Testis (tissue), 3 donors: Measurements from ENCODE around the gene ICAM2. TPM values are rescaled to one million over a fixed set of nuclear protein-coding genes. Genes with fewer than 3 reads are reported as not detected.

ENCODE experiments used
- DNase-seq: peaks from one replicate; pipeline ENCODE4 v3.0.0-alpha.2; 2019
- H3K27ac ChIP-seq, 2 donors: fragments of 200-600 bp; sonication (generic); one replicate each; pipeline ENCODE4 v1.5.1; 2019
- H3K27me3 ChIP-seq: fragments of 200-600 bp; sonication (generic); one replicate; pipeline ENCODE4 v1.5.1; 2019
- H3K36me3 ChIP-seq: fragments of 200-600 bp; sonication (generic); one replicate; pipeline ENCODE4 v1.5.1; 2017; ENCODE audit warnings: low read depth; ENCODE audit errors: missing control alignments
- H3K4me1 ChIP-seq: fragments of 200-600 bp; sonication (generic); one replicate; pipeline ENCODE4 v1.5.1; 2019
- H3K4me3 ChIP-seq, 2 donors: fragments of 200-600 bp; sonication (generic); one replicate each; pipeline ENCODE4 v1.5.1; 2017 to 2019
- H3K9me3 ChIP-seq: fragments of 200-600 bp; sonication (generic); one replicate; pipeline ENCODE4 v1.5.1; 2017
- POLR2A ChIP-seq: fragments of 450-650 bp; IDR thresholded peaks from one replicate; pipeline ENCODE4 v1.6.1; 2017; ENCODE audit warnings: antibody characterized with exemption, mild to moderate bottlenecking, moderate library complexity
- WGBS, 2 donors: methylation state at CpG; one replicate each; pipeline ENCODE4 v1.1.5; 2018; 5-methylcytosine and 5-hydroxymethylcytosine counted together
- intact Hi-C: fragments of 100-400 bp; cut with DNase I; formaldehyde crosslinking; loops from one replicate; pipeline ENCODE4 v1.15.1; 2023; ENCODE audit warnings: low total_unique reads
- polyA plus RNA-seq: library from polyadenylated mRNA; stranded (reverse); fragments of 350-450 nt; fragmentation: Illumina TruSeq; extraction: RNeasy Lipid Tissue Mini Kit (QIAGEN cat#74804); gene quantifications from one replicate; pipeline ENCODE4 v1.2.3, GENCODE V29; 2014; ENCODE audit warnings: low read depth, low replicate concordance; ENCODE audit not compliant: insufficient read depth
- total RNA-seq, 2 donors: library from RNA; depleted of rRNA; stranded (reverse); fragments of >200 nt; gene quantifications; one replicate each; pipeline ENCODE4 v1.2.3, GENCODE V29; 2016
- TF ChIP-seq, protein P1 (sequence below), 3 experiments: fragments of 450-650 bp in 2 of 3; fragments of 200-600 bp in 1 of 3; sonication (generic) in 1 of 3; IDR thresholded peaks; one replicate each; pipeline ENCODE4 v1.5.1; 2016 to 2019; ENCODE audit warnings: antibody characterized with exemption in 3 of 3, mild to moderate bottlenecking in 2 of 3, moderate library complexity in 1 of 3

The ICAM2 gene
- total and polyA plus RNA-seq, 3 donors from 2014 or later = 5.2 to 12.1 (median 11.3) TPM

DNA sequence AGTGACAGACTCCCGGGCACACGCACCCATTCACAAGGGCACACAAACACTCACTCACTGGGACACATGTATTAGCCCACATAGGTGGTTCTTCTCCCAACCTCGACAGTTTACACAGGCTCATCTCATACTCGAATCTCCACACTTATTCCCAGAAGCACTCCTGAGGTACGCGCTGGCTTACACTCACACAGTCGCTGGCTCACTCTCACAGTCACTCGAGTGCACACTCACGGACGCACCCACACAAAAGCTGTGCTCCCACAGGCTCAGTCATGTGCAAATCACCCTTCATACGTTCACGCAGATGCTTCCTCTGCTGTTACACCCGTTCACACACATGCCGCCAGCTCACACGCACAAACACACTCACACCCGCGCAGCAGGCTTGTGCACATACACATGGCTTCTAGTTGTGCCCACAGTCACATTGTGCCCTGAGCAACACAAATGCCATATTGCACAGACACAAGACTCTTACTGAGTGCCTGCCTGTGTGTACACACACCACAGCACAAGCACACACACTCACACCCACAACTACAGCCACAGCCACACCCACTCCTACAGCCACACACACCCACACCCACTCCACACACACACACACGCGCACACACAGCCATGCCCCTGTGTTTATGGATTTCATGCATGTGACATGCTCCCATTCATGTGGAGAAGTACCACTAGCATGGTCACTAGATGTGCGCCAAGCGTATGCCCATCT, 30.6 kb downstream of the ICAM2 start:
- H3K4me3 ChIP-seq = no peak overlapping the region
- H3K27me3 ChIP-seq = no peaks in the 10 kb centered on the region
- intact Hi-C loops = no loop called here
- TF ChIP-seq POLR2A = no peak
- TF ChIP-seq, protein P1, sequence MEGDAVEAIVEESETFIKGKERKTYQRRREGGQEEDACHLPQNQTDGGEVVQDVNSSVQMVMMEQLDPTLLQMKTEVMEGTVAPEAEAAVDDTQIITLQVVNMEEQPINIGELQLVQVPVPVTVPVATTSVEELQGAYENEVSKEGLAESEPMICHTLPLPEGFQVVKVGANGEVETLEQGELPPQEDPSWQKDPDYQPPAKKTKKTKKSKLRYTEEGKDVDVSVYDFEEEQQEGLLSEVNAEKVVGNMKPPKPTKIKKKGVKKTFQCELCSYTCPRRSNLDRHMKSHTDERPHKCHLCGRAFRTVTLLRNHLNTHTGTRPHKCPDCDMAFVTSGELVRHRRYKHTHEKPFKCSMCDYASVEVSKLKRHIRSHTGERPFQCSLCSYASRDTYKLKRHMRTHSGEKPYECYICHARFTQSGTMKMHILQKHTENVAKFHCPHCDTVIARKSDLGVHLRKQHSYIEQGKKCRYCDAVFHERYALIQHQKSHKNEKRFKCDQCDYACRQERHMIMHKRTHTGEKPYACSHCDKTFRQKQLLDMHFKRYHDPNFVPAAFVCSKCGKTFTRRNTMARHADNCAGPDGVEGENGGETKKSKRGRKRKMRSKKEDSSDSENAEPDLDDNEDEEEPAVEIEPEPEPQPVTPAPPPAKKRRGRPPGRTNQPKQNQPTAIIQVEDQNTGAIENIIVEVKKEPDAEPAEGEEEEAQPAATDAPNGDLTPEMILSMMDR (IDR thresholded peaks at IDR 0.05) = no peak
- DNase-seq = no peak
- H3K4me1 ChIP-seq = peaks cover 16% of the 10 kb centered on the region
- no peaks in the 10 kb centered on the region for H3K36me3 ChIP-seq
- no peak overlapping the region for H3K27ac ChIP-seq
- 86 to 92% methylated on average over 18 to 21 of the region's 21 CpGs for WGBS, 2 donors
- no peaks in the 10 kb centered on the region for H3K9me3 ChIP-seq

DNA sequence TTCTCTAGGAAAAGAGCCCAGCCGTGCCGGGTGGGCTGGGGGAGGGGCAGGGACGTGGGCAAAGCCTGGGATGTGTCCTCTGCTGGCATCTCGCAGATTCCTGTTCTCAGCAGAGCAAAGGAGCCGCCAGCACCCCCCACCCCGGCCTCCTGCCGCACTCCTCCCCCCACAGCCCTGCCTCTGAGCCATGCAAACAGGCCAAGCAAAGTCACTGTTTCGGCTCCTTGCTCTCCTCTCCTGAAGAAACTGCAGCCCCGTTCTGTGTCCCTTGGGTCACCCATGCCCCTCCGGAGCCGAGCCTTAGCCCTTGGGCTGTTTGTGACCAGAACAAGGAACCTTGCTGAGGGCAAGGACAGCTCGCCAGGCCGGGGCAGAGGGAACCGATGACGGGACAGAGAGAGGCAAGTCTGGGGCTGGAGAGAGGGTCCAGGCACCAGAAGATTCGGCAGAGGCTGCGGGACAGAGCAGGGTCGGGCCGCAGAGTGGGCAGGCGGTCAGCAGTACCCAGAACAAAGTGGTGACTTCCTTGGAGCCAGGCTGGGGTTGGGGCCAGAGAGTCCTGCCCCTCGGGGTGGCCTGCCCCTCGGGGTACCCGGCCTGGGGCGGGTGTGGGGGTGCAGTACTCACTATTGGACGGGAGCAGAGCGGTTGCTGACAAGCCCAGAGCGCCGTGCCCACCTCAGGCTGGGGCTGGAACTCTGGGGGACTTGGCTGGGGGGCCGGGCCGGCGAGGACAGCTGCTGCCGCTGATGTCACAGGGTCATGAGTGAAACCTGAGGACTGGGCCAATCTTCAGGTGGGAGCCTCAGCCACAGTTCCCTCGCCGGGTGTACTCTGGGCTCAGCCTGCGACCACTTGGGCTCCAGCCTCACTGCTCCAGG, 31.5 kb downstream of the ICAM2 start:
- DNase-seq = no peak
- Histone ChIP-seq H3K4me3 (no peak overlapping the region), H3K4me1 (peaks cover 24% of the 10 kb centered on the region), H3K36me3 (no peaks in the 10 kb centered on the region), H3K27ac (no peak overlapping the region), H3K27me3 (no peaks in the 10 kb centered on the region), H3K9me3 (no peaks in the 10 kb centered on the region)
- WGBS, 2 donors = 63 to 71% methylated on average over 27 to 32 of the region's 35 CpGs
- intact Hi-C loops = no loop called here
- TF ChIP-seq, protein P1 (IDR thresholded peaks at IDR 0.05) = no peak
- TF ChIP-seq POLR2A = no peak

DNA sequence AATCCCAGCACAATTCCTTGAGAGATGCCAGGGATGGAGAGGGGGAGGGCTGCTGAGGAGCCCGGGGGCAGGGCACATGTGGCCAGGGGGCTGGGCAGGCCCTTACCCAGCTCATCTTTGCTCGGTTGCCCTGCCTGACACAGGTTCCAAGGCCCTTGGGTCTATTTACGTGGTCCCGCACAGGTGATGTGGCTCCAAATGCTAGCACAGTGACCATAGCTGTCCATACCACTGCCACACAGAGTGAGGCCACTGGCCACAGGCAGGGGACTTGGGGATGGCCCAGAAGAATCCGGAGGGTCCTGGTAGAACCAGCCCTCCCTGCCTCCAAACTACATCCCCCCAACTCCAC, 32.3 kb downstream of the ICAM2 start:
- Histone ChIP-seq H3K9me3 (no peaks in the 10 kb centered on the region), H3K4me1 (peaks cover 33% of the 10 kb centered on the region)
- intact Hi-C loops = no loop called here

DNA sequence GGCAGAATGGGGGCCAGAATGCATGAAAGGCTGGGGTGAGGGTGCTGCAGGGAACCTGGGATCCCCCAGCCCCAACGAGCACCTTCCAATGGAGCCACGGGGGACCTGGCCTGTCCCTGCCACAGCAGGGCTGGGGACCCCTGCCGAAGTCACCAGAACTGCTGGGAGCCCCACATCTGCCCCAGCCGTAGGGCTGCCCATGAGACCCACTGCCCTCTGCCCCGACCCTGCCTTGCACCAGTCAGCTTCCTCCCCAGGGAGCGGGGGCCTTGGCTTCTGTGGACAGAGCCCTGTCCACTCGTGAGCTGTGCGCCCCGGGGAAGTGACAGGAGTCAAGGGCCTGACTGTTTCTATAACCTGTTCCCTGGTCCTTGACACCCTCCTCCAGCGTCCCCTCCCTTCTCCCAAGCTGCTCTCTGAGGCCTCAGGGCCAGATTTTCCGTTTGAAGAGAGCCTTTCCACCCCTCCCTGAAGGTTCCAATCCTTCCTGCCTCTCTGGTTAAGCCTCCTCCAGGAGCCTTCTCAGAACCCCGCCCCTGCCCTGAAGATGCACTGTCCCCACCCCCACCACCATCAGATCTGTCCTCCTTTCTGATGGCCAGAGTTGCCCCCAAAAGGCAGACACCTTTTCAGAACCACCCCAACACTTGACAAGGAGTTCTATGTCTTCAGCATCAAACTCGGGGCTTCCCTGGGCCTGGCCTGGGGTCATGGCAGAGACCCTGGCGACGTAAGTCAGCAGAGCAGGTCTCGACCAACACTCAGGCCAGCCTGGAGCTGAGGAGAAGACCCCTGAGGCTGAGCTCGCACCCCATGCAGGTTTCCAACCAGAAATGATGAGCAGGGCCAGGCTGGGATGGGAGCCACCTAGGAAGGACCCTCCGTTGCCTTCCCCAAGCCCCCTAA, 33.0 kb downstream of the ICAM2 start:
- TF ChIP-seq, protein P1 (IDR thresholded peaks at IDR 0.05) = no peak
- TF ChIP-seq POLR2A = no peak
- DNase-seq = no peak
- no peaks in the 10 kb centered on the region for H3K9me3 ChIP-seq
- H3K4me3 ChIP-seq = no peak overlapping the region
- intact Hi-C loops = no loop called here
- H3K36me3 ChIP-seq = no peaks in the 10 kb centered on the region
- H3K27ac ChIP-seq = no peak overlapping the region
- WGBS, 2 donors = 67 to 76% methylated on average over 10 to 18 of the region's 18 CpGs
- H3K27me3 ChIP-seq = no peaks in the 10 kb centered on the region
- peaks cover 35% of the 10 kb centered on the region for H3K4me1 ChIP-seq

More for the DNA sequence above, 32.3 kb downstream of the ICAM2 start:
- 87 to 92% methylated on average over 4 to 5 of the region's 5 CpGs for WGBS, 2 donors
- no peak for TF ChIP-seq POLR2A
- TF ChIP-seq, protein P1 (IDR thresholded peaks at IDR 0.05) = no peak
- Histone ChIP-seq H3K27me3 (no peaks in the 10 kb centered on the region), H3K36me3 (no peaks in the 10 kb centered on the region), H3K27ac (no peak overlapping the region), H3K4me3 (no peak overlapping the region)
- DNase-seq = no peak
